ENCODE results near the gene ANGPTL4.
"Not testable (repeated sequence)": the region's sequence is repeated elsewhere in the genome, so short reads cannot be mapped to it uniquely, and the experiment has no call there.

ANGPTL4 gene, protein sequence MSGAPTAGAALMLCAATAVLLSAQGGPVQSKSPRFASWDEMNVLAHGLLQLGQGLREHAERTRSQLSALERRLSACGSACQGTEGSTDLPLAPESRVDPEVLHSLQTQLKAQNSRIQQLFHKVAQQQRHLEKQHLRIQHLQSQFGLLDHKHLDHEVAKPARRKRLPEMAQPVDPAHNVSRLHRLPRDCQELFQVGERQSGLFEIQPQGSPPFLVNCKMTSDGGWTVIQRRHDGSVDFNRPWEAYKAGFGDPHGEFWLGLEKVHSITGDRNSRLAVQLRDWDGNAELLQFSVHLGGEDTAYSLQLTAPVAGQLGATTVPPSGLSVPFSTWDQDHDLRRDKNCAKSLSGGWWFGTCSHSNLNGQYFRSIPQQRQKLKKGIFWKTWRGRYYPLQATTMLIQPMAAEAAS

DNA sequence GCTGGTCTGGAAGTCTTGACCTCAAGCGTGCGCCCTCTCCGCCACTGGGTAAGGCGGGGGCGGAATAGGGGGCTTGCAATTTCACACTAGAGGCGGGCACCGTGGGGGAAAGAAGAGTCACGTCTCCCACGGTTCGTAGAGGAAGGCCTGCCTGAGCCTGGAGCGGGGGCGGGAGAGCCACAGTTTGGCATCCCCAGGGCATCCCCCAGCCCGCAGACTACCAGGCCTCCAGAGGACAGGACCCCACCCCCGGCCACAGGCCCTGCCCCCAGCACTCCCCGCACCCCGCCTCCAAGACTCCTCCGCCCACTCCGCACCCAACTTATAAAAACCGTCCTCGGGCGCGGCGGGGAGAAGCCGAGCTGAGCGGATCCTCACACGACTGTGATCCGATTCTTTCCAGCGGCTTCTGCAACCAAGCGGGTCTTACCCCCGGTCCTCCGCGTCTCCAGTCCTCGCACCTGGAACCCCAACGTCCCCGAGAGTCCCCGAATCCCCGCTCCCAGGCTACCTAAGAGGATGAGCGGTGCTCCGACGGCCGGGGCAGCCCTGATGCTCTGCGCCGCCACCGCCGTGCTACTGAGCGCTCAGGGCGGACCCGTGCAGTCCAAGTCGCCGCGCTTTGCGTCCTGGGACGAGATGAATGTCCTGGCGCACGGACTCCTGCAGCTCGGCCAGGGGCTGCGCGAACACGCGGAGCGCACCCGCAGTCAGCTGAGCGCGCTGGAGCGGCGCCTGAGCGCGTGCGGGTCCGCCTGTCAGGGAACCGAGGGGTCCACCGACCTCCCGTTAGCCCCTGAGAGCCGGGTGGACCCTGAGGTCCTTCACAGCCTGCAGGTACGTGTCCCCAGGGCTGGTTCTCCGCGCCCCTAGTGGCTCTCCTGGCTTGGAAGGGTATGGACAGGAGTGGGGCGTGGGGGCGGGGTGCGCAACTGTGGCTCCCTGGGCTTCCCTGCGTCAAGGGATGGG lies at the start of gene ANGPTL4:
Gene ANGPTL4, plus strand, starts transcription at position 353 of the 969 bp plus-strand sequence. Its CDS starts 167 bp downstream, at position 520.
- peak within 1 kb of the TSS; percentile 86 for H3K27ac Mint-ChIP-seq
- DNase-seq (ENCODE audit: low spot score), result peak; percentile 81
- H3K4me3 Mint-ChIP-seq, result peak within 1 kb of the TSS; percentile 84
- H3K36me3 Mint-ChIP-seq (ENCODE audit: low read depth), result no peaks in the 10 kb centered on the region
- H3K4me1 Mint-ChIP-seq (ENCODE audit: low read depth), result peaks cover 19% of the 10 kb centered on the region
- H3K27me3 Mint-ChIP-seq (ENCODE audit: low read depth), result peaks cover 23% of the 10 kb centered on the region
- H3K9me3 Mint-ChIP-seq, result no peaks in the 10 kb centered on the region

DNA sequence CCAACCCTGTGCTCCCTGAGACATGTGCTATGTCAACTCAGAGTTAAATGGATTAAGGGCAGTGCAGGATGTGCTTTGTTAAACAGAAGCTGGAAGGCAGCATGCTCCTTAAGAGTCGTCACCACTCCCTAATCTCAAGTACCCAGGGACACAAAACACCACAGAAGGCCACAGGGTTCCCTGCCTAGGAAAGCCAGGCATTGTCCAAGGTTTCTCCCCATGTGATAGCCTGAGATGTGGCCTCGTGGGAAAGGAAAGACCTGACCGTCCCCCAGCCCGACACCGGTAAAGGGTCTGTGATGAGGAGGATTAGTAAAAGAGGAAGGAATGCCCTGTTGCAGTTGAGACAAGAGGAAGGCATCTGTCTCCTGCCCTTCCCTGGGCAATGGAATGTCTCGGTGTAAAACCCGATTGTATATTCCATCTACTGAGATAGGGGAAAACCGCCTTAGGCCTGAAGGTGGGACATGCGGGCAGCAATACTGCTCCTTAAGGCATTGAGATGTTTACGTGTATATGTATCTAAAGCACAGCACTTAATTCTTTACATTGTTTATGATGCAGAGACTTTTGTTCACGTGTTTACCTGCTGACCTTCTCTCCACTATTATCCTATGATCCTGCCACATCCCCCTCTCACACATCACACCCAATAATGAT lies 48.8 kb upstream of the ANGPTL4 start:
- H3K9me3 Mint-ChIP-seq; H3K27me3 Mint-ChIP-seq (ENCODE audit: low read depth); H3K4me3 Mint-ChIP-seq; DNase-seq (ENCODE audit: low spot score); H3K36me3 Mint-ChIP-seq (ENCODE audit: low read depth); H3K27ac Mint-ChIP-seq; H3K4me1 Mint-ChIP-seq (ENCODE audit: low read depth): not testable (repeated sequence)

DNA sequence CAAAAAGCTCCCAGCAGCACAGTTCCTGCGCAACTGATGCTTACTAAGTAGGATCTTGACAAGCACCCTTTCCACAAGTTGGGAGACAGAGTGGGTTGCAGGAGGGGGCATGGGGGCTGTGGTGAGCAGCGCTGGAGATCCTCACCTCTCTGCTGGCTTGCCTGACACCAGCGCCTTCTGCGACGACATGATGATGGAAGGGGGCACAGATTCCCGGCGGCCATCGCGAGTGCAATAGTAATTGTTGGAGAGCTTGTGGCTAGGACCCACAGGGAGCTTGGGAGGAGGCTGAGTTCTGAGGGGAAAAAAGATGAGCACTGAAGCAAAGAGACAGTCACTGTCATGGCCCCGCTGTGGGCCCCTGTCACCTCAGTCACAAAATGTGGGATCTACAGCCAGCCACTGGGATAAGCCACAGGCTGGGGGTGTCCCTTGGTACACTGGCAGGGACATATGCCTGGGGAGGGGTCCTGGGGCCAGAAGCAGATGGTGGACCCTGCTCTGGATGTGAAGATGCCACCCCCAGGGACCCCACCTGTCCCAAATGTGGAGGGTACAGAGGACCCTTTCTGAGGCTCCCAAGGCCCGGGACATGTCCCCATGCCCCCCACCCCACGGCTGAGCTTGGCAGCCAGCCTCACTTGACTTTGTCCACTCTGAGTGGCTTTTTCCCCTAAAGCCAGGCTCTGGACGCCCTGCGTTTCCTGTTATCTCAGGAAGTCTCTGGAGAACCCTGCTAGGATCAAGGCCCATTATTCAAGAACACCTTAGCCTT lies 47.4 kb upstream of the ANGPTL4 start:
- Mint-ChIP-seq H3K27ac (no peak overlapping the region), H3K27me3 (ENCODE audit: low read depth) (no peaks in the 10 kb centered on the region), H3K4me3 (no peak overlapping the region)

DNA sequence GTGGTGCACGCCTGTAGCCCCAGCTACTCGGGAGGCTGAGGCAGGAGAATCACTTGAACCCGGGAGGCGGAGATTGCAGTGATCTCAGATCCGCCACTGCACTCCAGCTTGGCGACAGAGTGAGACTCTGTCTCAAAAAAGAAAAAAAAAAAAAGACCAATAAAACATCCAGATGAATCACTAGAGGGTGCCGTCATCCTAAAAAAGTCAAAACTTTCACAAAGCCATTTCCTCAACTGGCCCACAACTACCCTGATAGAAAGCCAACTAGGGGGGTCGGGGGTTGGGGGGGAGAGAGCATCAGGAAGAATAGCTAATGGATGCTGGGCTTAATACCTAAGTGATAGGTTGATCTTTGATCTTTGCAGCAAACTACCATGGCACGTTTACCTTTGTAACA lies 45.1 kb upstream of the ANGPTL4 start:
- not testable (repeated sequence) for DNase-seq (ENCODE audit: low spot score); H3K27ac Mint-ChIP-seq; H3K9me3 Mint-ChIP-seq; H3K27me3 Mint-ChIP-seq (ENCODE audit: low read depth); H3K4me3 Mint-ChIP-seq
- Mint-ChIP-seq H3K36me3 (ENCODE audit: low read depth) (peaks cover 28% of the 10 kb centered on the region), H3K4me1 (ENCODE audit: low read depth) (peaks cover 20% of the 10 kb centered on the region)

More for the DNA sequence above, 47.4 kb upstream of the ANGPTL4 start:
- peaks cover 12% of the 10 kb centered on the region for H3K36me3 Mint-ChIP-seq (ENCODE audit: low read depth)
- peaks cover 11% of the 10 kb centered on the region for H3K4me1 Mint-ChIP-seq (ENCODE audit: low read depth)
- no peaks in the 10 kb centered on the region for H3K9me3 Mint-ChIP-seq
- DNase-seq (ENCODE audit: low spot score), result no peak

DNA sequence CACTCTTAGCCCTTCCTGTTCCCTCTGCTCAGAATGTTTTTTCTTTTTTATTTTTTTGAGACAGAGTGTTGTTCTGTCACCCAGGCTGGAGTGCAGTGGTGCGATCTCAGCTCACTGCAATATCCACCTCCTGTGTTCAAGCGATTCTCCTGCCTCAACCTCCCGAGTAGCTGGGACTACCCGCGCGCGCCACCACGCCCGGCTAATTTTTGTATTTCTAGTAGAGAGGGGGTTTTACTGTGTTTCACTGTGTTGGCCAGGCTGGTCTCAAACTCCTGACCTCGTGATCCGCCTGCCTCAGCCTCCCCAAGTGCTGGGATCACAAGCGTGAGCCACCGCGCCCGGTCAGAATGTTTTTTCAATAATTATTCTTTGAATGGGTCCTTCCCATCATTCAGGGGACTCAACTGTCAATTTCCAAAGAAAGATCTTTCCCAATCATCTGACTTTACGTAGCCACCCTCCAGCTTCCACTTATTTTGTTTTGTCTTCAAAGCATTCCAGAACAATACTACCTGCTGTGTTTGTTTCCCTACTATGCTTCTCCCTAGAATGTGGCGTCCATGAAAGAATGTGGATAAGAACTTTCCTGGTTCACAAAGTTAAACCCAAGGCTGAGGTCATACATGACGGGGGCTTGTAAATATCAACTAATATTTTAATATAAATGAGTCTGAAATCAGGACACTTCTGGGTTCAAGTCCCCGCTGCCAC lies 44.0 kb upstream of the ANGPTL4 start:
- Mint-ChIP-seq H3K36me3 (ENCODE audit: low read depth) (peaks cover 28% of the 10 kb centered on the region), H3K9me3 (no peaks in the 10 kb centered on the region), H3K4me3 (peak overlapping the region; percentile 96), H3K27me3 (ENCODE audit: low read depth) (no peaks in the 10 kb centered on the region), H3K4me1 (ENCODE audit: low read depth) (peaks cover 20% of the 10 kb centered on the region), H3K27ac (peak overlapping the region; percentile 97)
- no peak for DNase-seq (ENCODE audit: low spot score)

DNA sequence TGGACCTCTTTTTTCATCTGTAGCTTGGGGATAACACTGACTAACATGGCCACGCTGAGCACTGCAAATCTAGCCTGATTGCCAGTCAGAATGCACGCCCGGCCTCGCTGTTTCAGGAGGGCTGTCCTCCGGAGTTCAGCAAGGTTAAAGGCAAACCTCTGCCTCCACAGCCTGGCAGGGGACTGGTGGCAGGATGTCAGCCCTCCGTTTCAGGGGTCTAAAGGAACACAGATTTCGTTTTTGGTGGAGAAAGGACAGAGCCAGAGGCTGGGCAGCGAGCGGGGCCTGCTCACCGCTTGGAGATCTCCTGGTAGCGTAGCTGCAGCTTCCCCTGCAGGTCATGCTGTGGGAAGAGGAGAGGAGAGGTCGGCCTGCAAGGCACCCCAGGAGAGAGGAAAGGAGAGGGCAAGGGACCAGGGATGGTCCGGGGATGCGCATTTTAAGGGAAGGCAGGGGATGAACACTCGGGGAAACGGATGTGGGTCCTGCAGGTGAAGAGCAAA lies 43.3 kb upstream of the ANGPTL4 start:
- Mint-ChIP-seq H3K4me3 (peak overlapping the region; percentile 96), H3K27ac (peak overlapping the region; percentile 97), H3K4me1 (ENCODE audit: low read depth) (peaks cover 20% of the 10 kb centered on the region), H3K36me3 (ENCODE audit: low read depth) (peaks cover 28% of the 10 kb centered on the region), H3K9me3 (no peaks in the 10 kb centered on the region), H3K27me3 (ENCODE audit: low read depth) (no peaks in the 10 kb centered on the region)
- no peak for DNase-seq (ENCODE audit: low spot score)

DNA sequence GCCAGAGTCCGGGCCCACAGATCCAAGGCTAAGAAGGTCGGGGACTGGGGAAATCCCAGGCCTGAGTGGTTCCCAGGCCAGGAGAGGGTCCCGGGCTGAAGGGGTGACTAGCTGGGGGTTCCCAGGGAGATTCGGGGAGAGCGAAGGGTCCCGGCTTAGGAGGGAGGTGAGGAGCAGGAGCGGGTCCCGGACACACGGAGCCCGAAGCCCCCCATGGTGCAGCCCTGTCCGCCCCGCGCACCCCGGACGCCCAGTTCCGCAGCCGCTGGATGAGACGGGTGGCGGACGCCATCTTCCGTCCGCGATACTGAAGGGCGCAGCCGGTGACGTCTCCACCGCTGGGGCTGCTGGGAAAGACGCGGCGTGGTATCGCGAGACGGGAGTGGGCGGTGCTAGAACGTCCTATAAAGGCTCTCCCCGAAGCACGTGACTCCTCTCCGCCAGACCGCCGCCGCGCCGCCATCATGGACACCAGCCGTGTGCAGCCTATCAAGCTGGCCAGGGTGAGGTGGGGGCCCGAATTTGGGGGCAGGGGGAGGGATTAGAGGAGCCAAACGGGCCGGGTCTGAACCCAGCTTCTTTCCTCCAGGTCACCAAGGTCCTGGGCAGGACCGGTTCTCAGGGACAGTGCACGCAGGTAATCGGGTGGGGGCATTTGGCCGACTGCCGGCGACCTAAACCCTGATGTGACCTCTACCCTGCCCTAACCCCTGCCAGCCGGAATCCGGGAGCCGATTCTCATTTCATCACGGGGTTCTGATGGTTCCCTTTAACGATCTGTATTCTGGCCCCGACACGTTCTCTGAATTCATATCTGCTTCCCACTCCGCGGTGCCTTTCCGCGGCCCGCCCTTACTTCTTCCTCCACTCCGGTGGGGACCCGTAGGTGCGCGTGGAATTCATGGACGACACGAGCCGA lies 42.6 kb upstream of the ANGPTL4 start, which contains the start of the genes NDUFA7 and RPS28:
Gene NDUFA7, minus strand, starts transcription at position 309 of the 919 bp plus-strand sequence. Its CDS starts 17 bp downstream, at position 292.
Gene RPS28, plus strand, starts transcription at position 430 of the 919 bp plus-strand sequence. Its CDS starts 35 bp downstream, at position 465.
- Mint-ChIP-seq H3K36me3 (ENCODE audit: low read depth) (peaks cover 28% of the 10 kb centered on the region), H3K27ac (peak within 1 kb of the TSS; percentile 97), H3K9me3 (no peaks in the 10 kb centered on the region), H3K4me1 (ENCODE audit: low read depth) (peaks cover 20% of the 10 kb centered on the region), H3K27me3 (ENCODE audit: low read depth) (no peaks in the 10 kb centered on the region), H3K4me3 (peak within 1 kb of the TSS; percentile 96)
- peak; percentile 93 for DNase-seq (ENCODE audit: low spot score)

DNA sequence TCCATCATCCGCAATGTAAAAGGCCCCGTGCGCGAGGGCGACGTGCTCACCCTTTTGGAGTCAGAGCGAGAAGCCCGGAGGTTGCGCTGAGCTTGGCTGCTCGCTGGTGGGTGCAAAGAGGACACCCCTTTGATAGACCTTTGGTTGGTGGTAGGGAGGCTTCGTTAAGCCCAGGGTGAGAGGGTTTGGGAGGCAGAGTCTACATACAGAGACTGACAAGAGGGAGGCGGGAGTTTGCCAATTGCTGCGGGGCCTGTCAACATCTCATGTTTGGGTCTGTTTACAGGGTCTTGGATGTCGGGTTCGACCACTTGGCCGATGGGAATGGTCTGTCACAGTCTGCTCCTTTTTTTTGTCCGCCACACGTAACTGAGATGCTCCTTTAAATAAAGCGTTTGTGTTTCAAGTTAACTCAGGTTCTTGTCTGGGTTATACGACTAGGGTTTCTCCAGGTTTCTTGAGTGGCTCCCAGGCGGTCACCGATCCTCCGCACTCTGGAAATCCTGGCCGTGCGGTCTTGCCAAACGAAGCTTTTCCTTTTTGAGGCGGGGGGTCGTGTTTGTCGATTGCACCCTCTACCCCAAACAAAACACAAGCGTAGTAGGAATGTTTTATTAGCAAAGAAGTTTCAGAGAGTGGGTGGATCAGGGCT lies 41.8 kb upstream of the ANGPTL4 start:
- no peaks in the 10 kb centered on the region for H3K27me3 Mint-ChIP-seq (ENCODE audit: low read depth)
- no peak for DNase-seq (ENCODE audit: low spot score)
- H3K4me1 Mint-ChIP-seq (ENCODE audit: low read depth), result peaks cover 20% of the 10 kb centered on the region
- H3K9me3 Mint-ChIP-seq, result no peaks in the 10 kb centered on the region
- H3K36me3 Mint-ChIP-seq (ENCODE audit: low read depth), result peaks cover 28% of the 10 kb centered on the region
- H3K4me3 Mint-ChIP-seq, result peak overlapping the region; percentile 96
- peak overlapping the region; percentile 97 for H3K27ac Mint-ChIP-seq

DNA sequence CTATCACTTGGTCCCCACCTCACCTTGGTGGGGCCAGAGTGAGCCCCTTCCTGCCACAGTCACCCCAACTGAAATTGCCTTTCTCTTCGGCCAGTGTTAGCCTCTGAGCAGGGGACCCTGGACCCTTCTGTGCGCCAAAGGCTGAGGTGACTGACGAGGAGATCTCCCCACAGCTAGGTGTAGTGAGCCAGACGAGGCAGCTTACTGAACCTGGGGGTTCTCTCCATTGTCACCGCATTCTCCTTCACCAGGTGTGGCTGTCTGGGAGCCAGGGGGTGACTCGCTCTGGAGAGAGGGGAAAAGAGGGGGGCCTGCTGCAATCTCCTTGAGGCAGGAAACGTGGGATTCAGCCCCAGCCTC lies 41.3 kb upstream of the ANGPTL4 start:
- Mint-ChIP-seq H3K4me3 (peak overlapping the region; percentile 96), H3K27me3 (ENCODE audit: low read depth) (no peaks in the 10 kb centered on the region), H3K4me1 (ENCODE audit: low read depth) (peaks cover 20% of the 10 kb centered on the region), H3K27ac (no peak overlapping the region), H3K9me3 (no peaks in the 10 kb centered on the region), H3K36me3 (ENCODE audit: low read depth) (peaks cover 28% of the 10 kb centered on the region)
- no peak for DNase-seq (ENCODE audit: low spot score)

DNA sequence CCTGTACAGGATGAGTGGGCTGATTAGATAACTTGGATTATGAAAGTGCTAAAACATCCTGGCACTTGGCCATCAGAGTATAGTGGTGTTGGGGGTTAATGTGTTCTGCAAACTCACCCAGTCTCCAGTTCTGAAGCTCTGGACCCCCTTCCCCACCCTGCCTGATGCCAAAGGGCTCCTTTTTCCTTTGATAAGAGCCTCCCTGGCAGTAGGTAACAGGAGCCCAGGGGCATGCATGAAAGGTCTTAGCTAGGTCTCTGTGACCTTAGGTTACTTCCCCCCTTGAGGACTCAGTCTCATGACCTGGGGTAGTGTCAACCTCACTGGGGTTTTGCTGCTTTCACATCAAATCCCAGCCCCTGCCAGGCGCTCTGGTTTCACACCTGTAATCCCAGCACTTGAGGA lies 40.2 kb upstream of the ANGPTL4 start:
- peaks cover 28% of the 10 kb centered on the region for H3K36me3 Mint-ChIP-seq (ENCODE audit: low read depth)
- DNase-seq (ENCODE audit: low spot score), result no peak
- no peaks in the 10 kb centered on the region for H3K27me3 Mint-ChIP-seq (ENCODE audit: low read depth)
- H3K4me1 Mint-ChIP-seq (ENCODE audit: low read depth), result peaks cover 20% of the 10 kb centered on the region
- H3K4me3 Mint-ChIP-seq, result no peak overlapping the region
- no peak overlapping the region for H3K27ac Mint-ChIP-seq
- no peaks in the 10 kb centered on the region for H3K9me3 Mint-ChIP-seq
